WTC11 (cell line): Measurements from ENCODE around the gene SCARB2. TPM values are rescaled to one million over a fixed set of nuclear protein-coding genes. Genes with fewer than 3 reads are reported as not detected.

Experiments used
- ATAC-seq: fragments of 200-7000 bp; cut with Tn5 transposase; 2 replicates; pipeline ENCODE4 v1.10.0; 2021; ENCODE audit warnings: mild to moderate bottlenecking, moderate library complexity
- CTCF ChIA-PET: fragments of 300-600 bp; sonication (Branson Sonifier 250); formaldehyde crosslinking; loops from one replicate; lab custom pipeline; 2021; ENCODE audit warnings: antibody characterized with exemption; lab: Charles Lee
- POLR2A ChIA-PET: fragments of 350-600 bp; sonication (Branson Sonifier 250); formaldehyde crosslinking; loops from one replicate; lab custom pipeline; 2021; ENCODE audit warnings: antibody characterized with exemption; lab: Charles Lee
- DNase-seq: peaks from one replicate; pipeline ENCODE4 v3.0.0; 2021; ENCODE audit warnings: low spot score
- H3K27ac Mint-ChIP-seq: 2 replicates; pipeline ENCODE4 v1.8.0; 2021; ENCODE audit warnings: mixed read lengths
- H3K27me3 Mint-ChIP-seq: 2 replicates; pipeline ENCODE4 v1.8.0; 2021; ENCODE audit warnings: low read depth, mild to moderate bottlenecking, moderate library complexity, mixed read lengths
- H3K36me3 Mint-ChIP-seq: 2 replicates; pipeline ENCODE4 v1.8.0; 2021; ENCODE audit warnings: mixed read lengths
- H3K4me1 Mint-ChIP-seq: 2 replicates; pipeline ENCODE4 v1.8.0; 2022; ENCODE audit warnings: mixed read lengths
- H3K4me3 Mint-ChIP-seq: 2 replicates; pipeline ENCODE4 v1.8.0; 2021; ENCODE audit warnings: mild to moderate bottlenecking, moderate library complexity, mixed read lengths
- H3K9me3 Mint-ChIP-seq: 2 replicates; pipeline ENCODE4 v1.8.0; 2021; ENCODE audit warnings: mixed read lengths
- ATF3 ChIP-seq: sonication (generic); formaldehyde crosslinking; conservative IDR thresholded peaks from 2 replicates; pipeline ENCODE4 v1.8.1; 2022; ENCODE audit warnings: mild to moderate bottlenecking, missing genetic modification reagents
- CBFB ChIP-seq: sonication (generic); formaldehyde crosslinking; IDR thresholded peaks from 2 replicates; pipeline ENCODE4 v1.8.1; 2022; ENCODE audit warnings: mild to moderate bottlenecking, low read depth, missing genetic modification reagents
- CTCF ChIP-seq: fragments of 200-600 bp; IDR thresholded peaks from 2 replicates; pipeline ENCODE4 v1.8.0; 2022; ENCODE audit warnings: antibody characterized with exemption
- E2F1 ChIP-seq: sonication (generic); formaldehyde crosslinking; IDR thresholded peaks from 2 replicates; pipeline ENCODE4 v1.8.0; 2022; ENCODE audit warnings: mild to moderate bottlenecking, missing genetic modification reagents
- ELF4 ChIP-seq: sonication (generic); formaldehyde crosslinking; IDR thresholded peaks from 2 replicates; pipeline ENCODE4 v1.8.1; 2022; ENCODE audit warnings: low read depth, mild to moderate bottlenecking, moderate library complexity, missing genetic modification reagents
- EMX1 ChIP-seq: fragments of 250-450 bp; sonication (Bioruptor Pico); IDR thresholded peaks from 2 replicates; pipeline ENCODE4 v1.8.0; 2021; ENCODE audit warnings: mild to moderate bottlenecking
- ETV6 ChIP-seq: sonication (generic); formaldehyde crosslinking; IDR thresholded peaks from 2 replicates; pipeline ENCODE4 v1.8.1; 2022; ENCODE audit warnings: mild to moderate bottlenecking, missing genetic modification reagents
- FOXK1 ChIP-seq: sonication (generic); formaldehyde crosslinking; IDR thresholded peaks from 2 replicates; pipeline ENCODE4 v1.8.0; 2022; ENCODE audit warnings: mild to moderate bottlenecking, moderate library complexity, missing genetic modification reagents
- FOXP1 ChIP-seq: sonication (generic); formaldehyde crosslinking; IDR thresholded peaks from 2 replicates; pipeline ENCODE4 v1.8.0; 2022; ENCODE audit warnings: missing genetic modification reagents, mild to moderate bottlenecking, moderate library complexity, borderline replicate concordance
- FOXP4 ChIP-seq: sonication (generic); formaldehyde crosslinking; IDR thresholded peaks from 2 replicates; pipeline ENCODE4 v1.8.0; 2022; ENCODE audit warnings: mild to moderate bottlenecking, missing genetic modification reagents
- GABPB1 ChIP-seq: sonication (generic); formaldehyde crosslinking; IDR thresholded peaks from 2 replicates; pipeline ENCODE4 v1.8.1; 2023; ENCODE audit warnings: mild to moderate bottlenecking, missing genetic modification reagents
- HMGXB4 ChIP-seq: sonication (generic); formaldehyde crosslinking; IDR thresholded peaks from 2 replicates; pipeline ENCODE4 v1.8.1; 2023; ENCODE audit warnings: mild to moderate bottlenecking, moderate library complexity, missing genetic modification reagents
- JAZF1 ChIP-seq: fragments of 250-450 bp; sonication (Bioruptor Pico); IDR thresholded peaks from 2 replicates; pipeline ENCODE4 v1.9.0; 2021; ENCODE audit warnings: moderate library complexity, mild to moderate bottlenecking, inconsistent platforms
- MLX ChIP-seq: sonication (generic); formaldehyde crosslinking; IDR thresholded peaks from 2 replicates; pipeline ENCODE4 v1.8.1; 2023; ENCODE audit warnings: mild to moderate bottlenecking, missing genetic modification reagents, moderate library complexity
- MXD4 ChIP-seq: fragments of 250-450 bp; sonication (Bioruptor Pico); IDR thresholded peaks from 2 replicates; pipeline ENCODE4 v1.8.0; 2021; ENCODE audit warnings: mild to moderate bottlenecking, moderate library complexity, borderline replicate concordance
- NFE2L1 ChIP-seq: sonication (generic); formaldehyde crosslinking; IDR thresholded peaks from 2 replicates; pipeline ENCODE4 v1.8.1; 2023; ENCODE audit warnings: missing genetic modification reagents
- NR1H2 ChIP-seq: sonication (generic); formaldehyde crosslinking; IDR thresholded peaks from 2 replicates; pipeline ENCODE4 v1.9.0; 2021; ENCODE audit warnings: mild to moderate bottlenecking, moderate library complexity, missing genetic modification reagents
- NR2C2 ChIP-seq: sonication (generic); formaldehyde crosslinking; IDR thresholded peaks from 2 replicates; pipeline ENCODE4 v1.8.0; 2022; ENCODE audit warnings: mild to moderate bottlenecking, missing genetic modification reagents
- PRRX2 ChIP-seq: fragments of 250-450 bp; sonication (Bioruptor Pico); IDR thresholded peaks from 2 replicates; pipeline ENCODE4 v1.8.0; 2021; ENCODE audit warnings: mild to moderate bottlenecking
- RELA ChIP-seq: sonication (generic); formaldehyde crosslinking; IDR thresholded peaks from 2 replicates; pipeline ENCODE4 v1.8.1; 2022; ENCODE audit warnings: missing genetic modification reagents, mild to moderate bottlenecking, borderline replicate concordance
- SMAD3 ChIP-seq: sonication (generic); formaldehyde crosslinking; IDR thresholded peaks from 2 replicates; pipeline ENCODE4 v1.8.0; 2022; ENCODE audit warnings: missing genetic modification reagents, mild to moderate bottlenecking, borderline replicate concordance
- TP53 ChIP-seq: sonication (generic); formaldehyde crosslinking; IDR thresholded peaks from 2 replicates; pipeline ENCODE4 v1.8.1; 2023; ENCODE audit warnings: mild to moderate bottlenecking, missing genetic modification reagents
- USF1 ChIP-seq: sonication (generic); formaldehyde crosslinking; IDR thresholded peaks from 2 replicates; pipeline ENCODE4 v1.8.0; 2022; ENCODE audit warnings: mild to moderate bottlenecking, missing genetic modification reagents
- ZBTB21 ChIP-seq: sonication (generic); formaldehyde crosslinking; IDR thresholded peaks from 2 replicates; pipeline ENCODE4 v1.8.1; 2023; ENCODE audit warnings: mild to moderate bottlenecking, missing genetic modification reagents, borderline replicate concordance
- ZSCAN18 ChIP-seq: fragments of 250-450 bp; sonication (Bioruptor Pico); IDR thresholded peaks from 2 replicates; pipeline ENCODE4 v2.1.2; 2022; ENCODE audit warnings: mild to moderate bottlenecking, moderate library complexity
- total RNA-seq: library from RNA; stranded (reverse); gene quantifications from 3 replicates; pipeline ENCODE4 v1.2.3, GENCODE V29; 2021

The SCARB2 gene
- total RNA-seq, 1 experiment from 2014 or later = 38.0 TPM

GRCh38 chr4:76168688-76169087, 44.9 kb downstream of the SCARB2 start:
- no peak for DNase-seq
- Mint-ChIP-seq H3K4me3 (no peak overlapping the region), H3K27ac (no peak overlapping the region), H3K4me1 (no peaks in the 10 kb centered on the region), H3K36me3 (peaks cover 13% of the 10 kb centered on the region), H3K9me3 (no peaks in the 10 kb centered on the region), H3K27me3 (no peaks in the 10 kb centered on the region)
- ChIA-PET CTCF (interaction anchor here (1.1 kb wide), 1 partner anchor 11 kb away, joined by 5 read pairs; no protein-coding TSS in a partner anchor), POLR2A (no interaction called here)
- TF ChIP-seq MLX (CRISPR knock-in tag) = no peak
- TF ChIP-seq USF1 (CRISPR knock-in tag) = no peak
- TF ChIP-seq SMAD3 (CRISPR knock-in tag) = no peak
- no peak for TF ChIP-seq ATF3
- TF ChIP-seq GABPB1 (CRISPR knock-in tag) = no peak
- no peak for TF ChIP-seq ETV6 (CRISPR knock-in tag)
- no peak for TF ChIP-seq JAZF1 (CRISPR knock-in tag)
- TF ChIP-seq NFE2L1 = no peak
- no peak for TF ChIP-seq ZSCAN18 (CRISPR knock-in tag)
- no peak for TF ChIP-seq HMGXB4
- TF ChIP-seq ZBTB21 = no peak
- no peak for TF ChIP-seq PRRX2 (CRISPR knock-in tag)
- TF ChIP-seq NR2C2 (CRISPR knock-in tag) = no peak
- TF ChIP-seq E2F1 (CRISPR knock-in tag) = no peak
- TF ChIP-seq NR1H2 = no peak
- no peak for ATAC-seq

GRCh38 chr4:76166480-76166879, 47.1 kb downstream of the SCARB2 start:
- H3K9me3 Mint-ChIP-seq = no peaks in the 10 kb centered on the region
- H3K36me3 Mint-ChIP-seq = peaks cover 18% of the 10 kb centered on the region
- H3K4me1 Mint-ChIP-seq = no peaks in the 10 kb centered on the region
- no peak overlapping the region for H3K4me3 Mint-ChIP-seq
- no peaks in the 10 kb centered on the region for H3K27me3 Mint-ChIP-seq
- H3K27ac Mint-ChIP-seq = no peak overlapping the region
- DNase-seq (no peak), ATAC-seq (no peak)
- ChIA-PET CTCF (interaction anchor here (0.9 to 1.5 kb wide), 2 partner anchors 13 to 15 kb away, joined by 3 to 7 read pairs; no protein-coding TSS in a partner anchor), POLR2A (no interaction called here)
- TF ChIP-seq FOXP4 (CRISPR knock-in tag) = no peak
- no peak for TF ChIP-seq FOXK1
- no peak for TF ChIP-seq CBFB
- TF ChIP-seq JAZF1 (CRISPR knock-in tag) = no peak
- no peak for TF ChIP-seq FOXP1 (CRISPR knock-in tag)
- TF ChIP-seq TP53 (CRISPR knock-in tag) = no peak
- TF ChIP-seq RELA (CRISPR knock-in tag) = no peak
- TF ChIP-seq EMX1 (CRISPR knock-in tag) = no peak
- no peak for TF ChIP-seq E2F1 (CRISPR knock-in tag)
- no peak for TF ChIP-seq MXD4
- no peak for TF ChIP-seq ELF4
- no peak for TF ChIP-seq CTCF
- TF ChIP-seq NR2C2 (CRISPR knock-in tag) = no peak
- TF ChIP-seq NFE2L1 = no peak
